Keratinocyte (primary cell): ENCODE results near the gene CMTM8. TPM values are rescaled to one million over a fixed set of nuclear protein-coding genes. Genes with fewer than 3 reads are reported as not detected.

Source experiments
- DNase-seq: peaks from one replicate; pipeline ENCODE4 v3.0.0-alpha.2; 2011; ENCODE audit warnings: low read depth, missing footprints, low spot score
- FAIRE-seq: peaks from 2 replicates; lab custom pipeline; 2011; peaks lifted over from hg19 to GRCh38; lab: Jason Lieb, UNC
- H2AFZ ChIP-seq: 2 replicates; pipeline ENCODE4 v1.6.0; 2012; ENCODE audit warnings: low read length, control low read depth, inconsistent platforms; ENCODE audit not compliant: control insufficient read depth
- H3K27ac ChIP-seq: 2 replicates; pipeline ENCODE4 v1.5.1; 2011; ENCODE audit warnings: low read length; ENCODE audit not compliant: control insufficient read depth, insufficient read depth
- H3K27me3 ChIP-seq: 3 replicates; pipeline ENCODE4 v1.6.0; 2011; ENCODE audit warnings: low read length; ENCODE audit not compliant: control insufficient read depth, insufficient read depth; ENCODE audit errors: extremely low read depth
- H3K36me3 ChIP-seq, 2 experiments: 2 replicates in 1 of 2; 3 replicates in 1 of 2; pipeline ENCODE4 v1.5.1; 2011; ENCODE audit warnings: low read length in 2 of 2, mild to moderate bottlenecking in 1 of 2; ENCODE audit not compliant: control insufficient read depth in 2 of 2, insufficient read depth in 2 of 2; ENCODE audit errors: extremely low read depth in 1 of 2
- H3K4me1 ChIP-seq: 3 replicates; pipeline ENCODE4 v1.5.1; 2011; ENCODE audit warnings: low read length; ENCODE audit not compliant: control insufficient read depth, insufficient read depth; ENCODE audit errors: extremely low read depth
- H3K4me2 ChIP-seq: 3 replicates; pipeline ENCODE4 v1.6.0; 2011; ENCODE audit warnings: low read depth, low read length; ENCODE audit not compliant: control insufficient read depth, insufficient read depth; ENCODE audit errors: extremely low read depth
- H3K4me3 ChIP-seq, 3 experiments: fragments of 200-600 bp in 1 of 3; sonication (generic) in 1 of 3; 2 replicates in 2 of 3; 3 replicates in 1 of 3; pipeline ENCODE4 v1.5.1; 2011 to 2016; ENCODE audit warnings: low read length in 3 of 3, mild to moderate bottlenecking in 3 of 3, control low read depth in 2 of 3, inconsistent platforms in 1 of 3, low read depth in 1 of 3, mixed read lengths in 1 of 3, mixed run types in 1 of 3, moderate library complexity in 1 of 3; ENCODE audit not compliant: control insufficient read depth in 2 of 3, insufficient read depth in 2 of 3; ENCODE audit errors: extremely low read depth in 1 of 3
- H3K79me2 ChIP-seq: 2 replicates; pipeline ENCODE4 v1.6.0; 2012; ENCODE audit warnings: low read length; ENCODE audit not compliant: control insufficient read depth, insufficient read depth
- H3K9ac ChIP-seq: 3 replicates; pipeline ENCODE4 v1.6.0; 2011; ENCODE audit warnings: low read length; ENCODE audit not compliant: control insufficient read depth, insufficient read depth; ENCODE audit errors: extremely low read depth
- H3K9me1 ChIP-seq: 3 replicates; pipeline ENCODE4 v1.6.0; 2011; ENCODE audit warnings: low read length; ENCODE audit not compliant: control insufficient read depth, insufficient read depth; ENCODE audit errors: extremely low read depth
- H3K9me3 ChIP-seq: 2 replicates; pipeline ENCODE4 v1.5.1; 2012; ENCODE audit warnings: low read depth, low read length; ENCODE audit not compliant: control insufficient read depth
- H4K20me1 ChIP-seq: 3 replicates; pipeline ENCODE4 v1.6.0; 2011; ENCODE audit warnings: low read length; ENCODE audit not compliant: control insufficient read depth, insufficient read depth; ENCODE audit errors: extremely low read depth
- CTCF ChIP-seq, 3 experiments: IDR thresholded peaks in 1 of 3; conservative IDR thresholded peaks in 1 of 3; optimal IDR thresholded peaks in 1 of 3; 2 replicates in 2 of 3; 3 replicates in 1 of 3; pipeline versions ENCODE3 to v1.5.1; 2011; ENCODE audit warnings: low read length in 3 of 3, mild to moderate bottlenecking in 3 of 3, moderate library complexity in 2 of 3, control low read depth in 1 of 3, inconsistent platforms in 1 of 3; ENCODE audit not compliant: insufficient read depth in 2 of 3; ENCODE audit errors: extremely low read depth in 1 of 3
- EZH2 ChIP-seq: IDR thresholded peaks from one replicate; pipeline ENCODE4 v1.6.1; 2012; ENCODE audit warnings: inconsistent platforms, mild to moderate bottlenecking, low read length, moderate library complexity
- dilution Hi-C: fragments of 300-500 bp; cut with MboI; formaldehyde crosslinking; loops from one replicate; pipeline ENCODE4 v1.7.0; 2020; ENCODE audit warnings: low sequenced_read_pairs; ENCODE audit not compliant: extremely low pct_ligation_motif_present
- polyA plus RNA-seq, 5 experiments: library from polyadenylated mRNA; depleted of rRNA in 3 of 5; stranded (reverse) in 3 of 5; stranded (forward) in 1 of 5; unstranded in 1 of 5; fragments of >200 nt; gene quantifications; 1 replicate in 1 of 5; 2 replicates in 3 of 5; 3 replicates in 1 of 5; pipeline versions ENCODE4 v1.2.1 to v1.2.3, GENCODE V29; 2011 to 2012; ENCODE audit warnings: missing spikeins in 2 of 5, low read depth in 1 of 5, low replicate concordance in 1 of 5

CMTM8 gene
- polyA plus RNA-seq, 1 donor (not counting 4 experiments of a cell fraction or from before 2014, with no cell fraction given): 1.6 TPM

- dilution Hi-C loops: no loop called here
- Histone ChIP-seq H3K4me1 (peaks cover 7% of the 10 kb centered on the region), H3K4me3 (no peak overlapping the region), H2AFZ (no peak overlapping the region), H3K36me3 (no peaks in the 10 kb centered on the region), H3K9me1 (no peaks in the 10 kb centered on the region), H3K4me2 (no peak overlapping the region), H3K9ac (no peak overlapping the region), H3K27me3 (no peaks in the 10 kb centered on the region), H3K79me2 (no peaks in the 10 kb centered on the region), H3K27ac (no peak overlapping the region), H3K9me3 (no peaks in the 10 kb centered on the region), H4K20me1 (no peaks in the 10 kb centered on the region)
- DNase-seq (no peak), FAIRE-seq (no peak)
- TF ChIP-seq EZH2 (no peak), CTCF (optimal IDR thresholded peaks at IDR 0.05 in 1 of 3, IDR thresholded peaks at IDR 0.05 in 1 of 3, conservative IDR thresholded peaks at IDR 0.05 in 1 of 3; ENCODE audit: extremely low read depth in 1 of 3, insufficient read depth in 2 of 3, low read length in 3 of 3) (no peak)
Measured at GRCh38 chr3:32360493-32360827, 122.0 kb downstream of the CMTM8 start.

GRCh38 chr3:32366638-32367397 lies 128.3 kb downstream of the CMTM8 start:
- Histone ChIP-seq H3K4me1 (no peaks in the 10 kb centered on the region), H2AFZ (no peak overlapping the region), H3K9me3 (no peaks in the 10 kb centered on the region), H3K4me2 (no peak overlapping the region), H4K20me1 (no peaks in the 10 kb centered on the region), H3K9ac (no peak overlapping the region), H3K27ac (no peak overlapping the region), H3K27me3 (no peaks in the 10 kb centered on the region), H3K4me3 (no peak overlapping the region), H3K36me3 (no peaks in the 10 kb centered on the region), H3K79me2 (no peaks in the 10 kb centered on the region), H3K9me1 (no peaks in the 10 kb centered on the region)
- DNase-seq (no peak), FAIRE-seq (no peak)
- dilution Hi-C loops: no loop called here
- no peak for TF ChIP-seq EZH2
- TF ChIP-seq CTCF (optimal IDR thresholded peaks at IDR 0.05 in 1 of 3, IDR thresholded peaks at IDR 0.05 in 1 of 3, conservative IDR thresholded peaks at IDR 0.05 in 1 of 3; ENCODE audit: extremely low read depth in 1 of 3, insufficient read depth in 2 of 3, low read length in 3 of 3): no peak
